Adrenal gland (tissue), 5 donors: ENCODE measurements around the gene PRRG1.

Experiments
- CTCF ChIP-seq, 6 experiments: fragments of 450-650 bp in 4 of 6; fragments of 200-600 bp in 2 of 6; sonication (generic) in 1 of 6; IDR thresholded peaks; 1 replicate in 5 of 6; 2 replicates in 1 of 6; pipeline versions ENCODE4 v1.5.1 to v1.8.0; 2016 to 2021; ENCODE audit warnings: antibody characterized with exemption in 6 of 6, mild to moderate bottlenecking in 2 of 6, moderate library complexity in 1 of 6
- POLR2A ChIP-seq, 2 donors: fragments of 450-650 bp; IDR thresholded peaks; one replicate each; pipeline ENCODE4 v1.6.1; 2017; ENCODE audit warnings: antibody characterized with exemption in 2 of 2, mild to moderate bottlenecking in 2 of 2, moderate library complexity in 1 of 2
- donor health status: DM: no; HTN: no; CAD: no.

GRCh38 chrX:37383313-37383712 is 34.1 kb downstream of the PRRG1 start:
- TF ChIP-seq CTCF (IDR thresholded peaks at IDR 0.05) (no peak), POLR2A (IDR thresholded peaks at IDR 0.05) (no peak)
